ENCODE measurements around the gene CBX5.
"Not testable (repeated sequence)": the region's sequence is repeated elsewhere in the genome, so short reads cannot be mapped to it uniquely, and the experiment has no call there.

CBX5 gene

GRCh38 chr12:54294152-54294952 is 14.4 kb upstream of the CBX5 start:
- peak; percentile 83 for DNase-seq (ENCODE audit: low read depth, low spot score)

GRCh38 chr12:54292931-54293241 is 13.0 kb upstream of the CBX5 start:
- DNase-seq (ENCODE audit: low read depth, low spot score) = no peak

- no peak for DNase-seq (ENCODE audit: low read depth, low spot score)
Observed at GRCh38 chr12:54292083-54292930, 12.4 kb upstream of the CBX5 start.

- peak; percentile 59 for DNase-seq (ENCODE audit: low read depth, low spot score)
Observed at GRCh38 chr12:54287261-54288157, 7.6 kb upstream of the CBX5 start.

- no peak for DNase-seq (ENCODE audit: low read depth, low spot score)
Observed at GRCh38 chr12:54286042-54287030, 6.4 kb upstream of the CBX5 start.

- no peak for DNase-seq (ENCODE audit: low read depth, low spot score)
Observed at GRCh38 chr12:54285150-54286041, 5.5 kb upstream of the CBX5 start.

- not testable (repeated sequence) for DNase-seq (ENCODE audit: low read depth, low spot score)
Observed at GRCh38 chr12:54284070-54284780, 4.3 kb upstream of the CBX5 start.

GRCh38 chr12:54282949-54283593 is 3.1 kb upstream of the CBX5 start:
- DNase-seq (ENCODE audit: low read depth, low spot score) = no peak

- not testable (repeated sequence) for DNase-seq (ENCODE audit: low read depth, low spot score)
Observed at GRCh38 chr12:54281694-54282093, 1.8 kb upstream of the CBX5 start.

- not testable (repeated sequence) for DNase-seq (ENCODE audit: low read depth, low spot score)
Observed at GRCh38 chr12:54281261-54281638, 1.3 kb upstream of the CBX5 start.

- peak; percentile 99 for DNase-seq (ENCODE audit: low read depth, low spot score)
Observed at GRCh38 chr12:54280468-54281260, 742 bp upstream of the CBX5 start, which contains the start of gene HNRNPA1. HNRNPA1 (plus strand) TSS chr12:54280726; CDS start chr12:54280808, 82 bp downstream.

- DNase-seq (ENCODE audit: low read depth, low spot score) = no peak
Observed at GRCh38 chr12:54279227-54279631, 693 bp downstream of the CBX5 start.

- DNase-seq (ENCODE audit: low read depth, low spot score) = no peak
Observed at GRCh38 chr12:54277823-54278276, 2.1 kb downstream of the CBX5 start.

GRCh38 chr12:54276368-54276767 is 3.6 kb downstream of the CBX5 start:
- no peak for DNase-seq (ENCODE audit: low read depth, low spot score)

GRCh38 chr12:54273981-54274380 is 5.9 kb downstream of the CBX5 start:
- no peak for DNase-seq (ENCODE audit: low read depth, low spot score)

GRCh38 chr12:54272214-54272613 is 7.7 kb downstream of the CBX5 start:
- DNase-seq (ENCODE audit: low read depth, low spot score) = no peak

- DNase-seq (ENCODE audit: low read depth, low spot score) = no peak
Observed at GRCh38 chr12:54270345-54270744, 9.6 kb downstream of the CBX5 start.
